ENCODE results near the gene EFNB2.
A peak's percentile ranks its signal among the peaks of the same experiment; 100 is the strongest.

Gene EFNB2

GRCh38 chr13:106535552-106536243, at the start of gene EFNB2:
Gene EFNB2 (minus strand): TSS chr13:106535662. CDS start chr13:106534964, 698 bp downstream.
- peak; percentile 91 for DNase-seq

GRCh38 chr13:106581225-106581624, 45.8 kb upstream of the EFNB2 start:
- no peak for DNase-seq

- no peak for DNase-seq
Measured at GRCh38 chr13:106575896-106576295, 40.4 kb upstream of the EFNB2 start.

GRCh38 chr13:106573868-106574267, 38.4 kb upstream of the EFNB2 start:
- DNase-seq: no peak

GRCh38 chr13:106573284-106573846, 37.9 kb upstream of the EFNB2 start:
- no peak for DNase-seq

GRCh38 chr13:106570299-106570852, 34.9 kb upstream of the EFNB2 start:
- peak; percentile 63 for DNase-seq

- DNase-seq: no peak
Measured at GRCh38 chr13:106569233-106570095, 34.0 kb upstream of the EFNB2 start.

- no peak for DNase-seq
Measured at GRCh38 chr13:106568299-106569003, 33.0 kb upstream of the EFNB2 start.

- DNase-seq: peak; percentile 93
Measured at GRCh38 chr13:106567474-106568298, 32.2 kb upstream of the EFNB2 start, which contains the start of gene ARGLU1. Gene ARGLU1 (minus strand): TSS chr13:106568137. CDS start chr13:106567919, 218 bp downstream.

GRCh38 chr13:106566641-106567473, 31.4 kb upstream of the EFNB2 start:
- DNase-seq: peak; percentile 57

GRCh38 chr13:106565127-106565775, 29.8 kb upstream of the EFNB2 start:
- DNase-seq: peak; percentile 43

- no peak for DNase-seq
Measured at GRCh38 chr13:106562301-106562700, 26.8 kb upstream of the EFNB2 start.

- peak; percentile 61 for DNase-seq
Measured at GRCh38 chr13:106561551-106562170, 26.2 kb upstream of the EFNB2 start.

GRCh38 chr13:106560821-106561220, 25.4 kb upstream of the EFNB2 start:
- no peak for DNase-seq

- DNase-seq: no peak
Measured at GRCh38 chr13:106558527-106558926, 23.1 kb upstream of the EFNB2 start.

GRCh38 chr13:106555631-106556328, 20.3 kb upstream of the EFNB2 start:
- DNase-seq: no peak

- no peak for DNase-seq
Measured at GRCh38 chr13:106551751-106552150, 16.3 kb upstream of the EFNB2 start.

- DNase-seq: no peak
Measured at GRCh38 chr13:106551350-106551749, 15.9 kb upstream of the EFNB2 start.

GRCh38 chr13:106550570-106551135, 15.2 kb upstream of the EFNB2 start:
- DNase-seq: no peak
